NCI-H345 treated with DMSO at 0.1 percent for 48 hours (cell line): Measurements from ENCODE around the gene PRKAR2A.
"Not testable (repeated sequence)": the region's sequence is repeated elsewhere in the genome, so short reads cannot be mapped to it uniquely, and the experiment has no call there.

ENCODE experiments used
- DNase-seq: peaks from one replicate; lab custom pipeline; 2025; ENCODE audit not compliant: unreplicated experiment; lab: John Stamatoyannopoulos, UW

Gene PRKAR2A

GRCh38 chr3:48837163-48837562 is 10.5 kb downstream of the PRKAR2A start:
- no peak for DNase-seq

- DNase-seq: no peak
Observed at GRCh38 chr3:48835650-48836366, 11.9 kb downstream of the PRKAR2A start.

GRCh38 chr3:48832684-48833083 is 15.0 kb downstream of the PRKAR2A start:
- no peak for DNase-seq

- no peak for DNase-seq
Observed at GRCh38 chr3:48830715-48831114, 17.0 kb downstream of the PRKAR2A start.

- DNase-seq: not testable (repeated sequence)
Observed at GRCh38 chr3:48829525-48829924, 18.1 kb downstream of the PRKAR2A start.

GRCh38 chr3:48827874-48828273 is 19.8 kb downstream of the PRKAR2A start:
- not testable (repeated sequence) for DNase-seq

- DNase-seq: no peak
Observed at GRCh38 chr3:48826451-48826850, 21.2 kb downstream of the PRKAR2A start.

GRCh38 chr3:48820612-48821324 is 26.9 kb downstream of the PRKAR2A start:
- DNase-seq: no peak

GRCh38 chr3:48819234-48820221 is 28.1 kb downstream of the PRKAR2A start:
- DNase-seq: no peak

- no peak for DNase-seq
Observed at GRCh38 chr3:48811524-48811923, 36.1 kb downstream of the PRKAR2A start.

GRCh38 chr3:48804930-48805329 is 42.7 kb downstream of the PRKAR2A start:
- DNase-seq: no peak

GRCh38 chr3:48800831-48801230 is 46.8 kb downstream of the PRKAR2A start:
- not testable (repeated sequence) for DNase-seq

- no peak for DNase-seq
Observed at GRCh38 chr3:48798998-48799397, 48.7 kb downstream of the PRKAR2A start.

- no peak for DNase-seq
Observed at GRCh38 chr3:48797626-48798025, 50.0 kb downstream of the PRKAR2A start.

GRCh38 chr3:48795997-48796732 is 51.5 kb downstream of the PRKAR2A start:
- DNase-seq: no peak

GRCh38 chr3:48793484-48793883 is 54.2 kb downstream of the PRKAR2A start:
- DNase-seq: not testable (repeated sequence)

- DNase-seq: no peak
Observed at GRCh38 chr3:48789665-48790064, 58.0 kb downstream of the PRKAR2A start.

GRCh38 chr3:48788544-48789162 is 59.0 kb downstream of the PRKAR2A start:
- no peak for DNase-seq

- no peak for DNase-seq
Observed at GRCh38 chr3:48784426-48785120, 63.1 kb downstream of the PRKAR2A start.

GRCh38 chr3:48783304-48783703 is 64.4 kb downstream of the PRKAR2A start:
- DNase-seq: no peak
